ENCODE data around the gene ARIH1.
"Not testable (repeated sequence)": the region's sequence is repeated elsewhere in the genome, so short reads cannot be mapped to it uniquely, and the experiment has no call there.

Gene ARIH1, protein sequence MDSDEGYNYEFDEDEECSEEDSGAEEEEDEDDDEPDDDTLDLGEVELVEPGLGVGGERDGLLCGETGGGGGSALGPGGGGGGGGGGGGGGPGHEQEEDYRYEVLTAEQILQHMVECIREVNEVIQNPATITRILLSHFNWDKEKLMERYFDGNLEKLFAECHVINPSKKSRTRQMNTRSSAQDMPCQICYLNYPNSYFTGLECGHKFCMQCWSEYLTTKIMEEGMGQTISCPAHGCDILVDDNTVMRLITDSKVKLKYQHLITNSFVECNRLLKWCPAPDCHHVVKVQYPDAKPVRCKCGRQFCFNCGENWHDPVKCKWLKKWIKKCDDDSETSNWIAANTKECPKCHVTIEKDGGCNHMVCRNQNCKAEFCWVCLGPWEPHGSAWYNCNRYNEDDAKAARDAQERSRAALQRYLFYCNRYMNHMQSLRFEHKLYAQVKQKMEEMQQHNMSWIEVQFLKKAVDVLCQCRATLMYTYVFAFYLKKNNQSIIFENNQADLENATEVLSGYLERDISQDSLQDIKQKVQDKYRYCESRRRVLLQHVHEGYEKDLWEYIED

DNA sequence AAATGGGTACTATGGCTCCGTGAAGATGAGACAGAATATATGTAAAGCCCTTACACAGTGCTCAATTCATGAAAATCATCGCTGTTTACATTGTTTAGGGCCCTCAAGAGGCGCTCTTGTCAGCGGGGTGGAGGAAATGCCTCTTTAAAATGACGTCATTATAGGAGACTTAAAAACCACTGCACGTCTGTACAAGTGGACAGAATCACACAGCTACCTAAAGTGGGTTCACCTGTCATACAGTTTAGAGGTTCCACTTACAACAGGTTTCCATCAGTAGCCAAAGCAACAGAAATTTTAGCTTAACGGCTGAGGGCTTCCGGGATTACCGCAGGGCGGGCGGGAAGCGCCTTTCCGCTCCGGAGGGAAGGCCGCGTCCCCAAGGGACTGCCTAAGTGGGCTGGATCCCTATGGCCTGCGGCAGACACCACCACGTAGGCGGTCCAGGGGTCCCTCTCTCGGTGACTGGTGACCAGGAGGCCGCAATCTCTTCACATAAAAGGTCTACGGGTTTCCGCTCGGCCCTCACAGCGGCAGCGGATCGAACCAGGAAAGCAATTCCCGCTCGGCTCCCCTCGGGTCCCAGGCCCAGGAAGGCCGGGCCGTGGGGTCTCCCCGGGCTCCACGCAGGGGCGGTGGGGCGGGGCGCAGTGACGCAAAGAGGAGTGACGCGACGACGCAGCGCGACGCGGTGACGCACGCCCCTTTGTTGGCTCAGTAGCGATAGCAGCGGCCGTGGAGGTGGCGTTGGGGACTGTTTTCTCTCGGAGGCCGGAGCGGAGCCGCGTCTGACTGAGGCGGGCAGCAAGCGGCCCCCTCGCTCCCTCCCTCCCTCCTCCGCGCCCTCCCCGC, at the start of gene ARIH1:
ARIH1 (plus strand) TSS at position 717 of the 852 bp plus-strand sequence. CDS start 310 bp downstream, outside the sequence.
- peak; percentile 91 to 95 for DNase-seq

DNA sequence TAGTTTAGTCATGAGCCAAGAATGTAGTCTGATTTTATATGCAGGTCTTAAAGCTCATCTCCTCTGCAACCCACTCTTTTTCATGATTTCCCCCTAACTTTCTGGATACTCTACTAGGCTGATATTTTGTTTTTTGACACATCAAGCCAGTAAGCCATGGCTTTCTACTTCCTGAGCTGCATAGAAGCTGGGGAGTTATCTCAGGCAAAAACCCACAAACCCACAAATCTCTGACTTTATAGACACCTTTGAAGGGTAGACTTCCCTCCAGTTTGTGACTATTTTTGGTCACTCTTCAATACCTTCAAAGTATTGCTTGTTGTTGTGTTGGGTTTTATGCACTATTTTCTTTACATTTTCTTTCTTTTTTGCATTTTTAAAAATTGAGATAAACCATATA, 47.4 kb upstream of the ARIH1 start:
- DNase-seq, result no peak

DNA sequence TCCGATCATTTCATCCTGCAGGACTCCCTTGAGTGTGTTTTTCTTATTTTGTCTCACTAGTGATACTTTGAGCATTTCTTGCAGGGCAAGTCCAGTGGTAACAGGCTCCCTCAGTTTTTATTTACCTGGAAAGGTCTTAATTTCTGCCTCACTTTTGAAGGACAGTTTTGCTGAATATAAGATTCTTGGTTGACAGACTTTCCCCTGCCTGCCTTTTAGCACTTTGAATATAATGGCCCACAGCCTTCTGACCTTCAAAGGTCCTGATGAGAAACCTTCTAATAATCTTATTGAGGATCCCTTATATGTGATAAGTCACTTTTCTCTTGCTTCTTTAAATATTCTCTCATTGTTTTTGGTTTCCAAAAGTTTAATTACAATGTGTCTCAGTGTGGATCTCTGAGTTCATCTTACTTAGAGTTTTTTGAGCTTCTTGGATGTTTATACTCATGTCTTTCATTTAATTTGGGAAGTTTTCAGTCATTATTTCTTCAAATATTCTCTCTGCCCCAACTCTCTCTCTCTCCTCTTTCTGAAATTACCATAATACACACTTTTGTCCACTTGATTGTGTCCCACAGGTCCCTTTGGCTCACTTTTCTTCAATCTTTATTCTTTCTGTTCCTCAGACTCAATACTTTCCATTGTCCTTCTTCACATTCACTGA, 36.3 kb upstream of the ARIH1 start:
- DNase-seq, result no peak

DNA sequence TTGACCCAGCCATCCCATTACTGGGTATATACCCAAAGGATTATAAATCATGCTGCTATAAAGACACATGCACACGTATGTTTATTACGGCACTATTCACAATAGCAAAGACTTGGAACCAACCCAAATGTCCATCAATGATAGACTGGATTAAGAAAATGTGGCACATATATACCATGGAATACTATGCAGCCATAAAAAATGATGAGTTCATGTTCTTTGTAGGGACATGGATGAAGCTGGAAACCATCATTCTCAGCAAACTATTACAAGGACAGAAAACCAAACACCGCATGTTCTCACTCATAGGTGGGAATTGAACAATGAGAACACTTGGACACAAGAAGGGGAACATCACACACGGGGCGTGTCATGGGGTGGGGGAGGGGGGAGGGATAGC, 31.3 kb upstream of the ARIH1 start:
- not testable (repeated sequence) for DNase-seq

DNA sequence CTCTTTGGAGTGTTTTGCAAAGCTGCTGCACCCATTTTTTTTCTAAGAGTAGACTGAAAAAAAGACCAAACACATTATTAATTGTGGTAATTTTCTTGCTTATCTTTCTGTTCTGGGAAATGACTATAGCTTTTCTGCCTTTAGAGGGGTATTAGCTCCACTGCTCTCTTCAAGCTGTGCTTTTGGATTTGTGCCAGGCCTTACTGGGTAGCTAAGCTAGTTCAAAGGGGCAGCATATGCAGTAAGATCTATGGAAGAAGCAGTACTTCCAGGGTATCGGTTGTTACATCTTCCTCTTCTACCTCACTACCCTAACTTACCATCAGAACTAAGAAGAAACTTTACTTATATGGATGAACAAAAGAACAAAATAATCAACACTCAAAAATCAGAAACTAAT, 28.7 kb upstream of the ARIH1 start:
- DNase-seq, result peak in 1 of 2 experiments; percentile 44

DNA sequence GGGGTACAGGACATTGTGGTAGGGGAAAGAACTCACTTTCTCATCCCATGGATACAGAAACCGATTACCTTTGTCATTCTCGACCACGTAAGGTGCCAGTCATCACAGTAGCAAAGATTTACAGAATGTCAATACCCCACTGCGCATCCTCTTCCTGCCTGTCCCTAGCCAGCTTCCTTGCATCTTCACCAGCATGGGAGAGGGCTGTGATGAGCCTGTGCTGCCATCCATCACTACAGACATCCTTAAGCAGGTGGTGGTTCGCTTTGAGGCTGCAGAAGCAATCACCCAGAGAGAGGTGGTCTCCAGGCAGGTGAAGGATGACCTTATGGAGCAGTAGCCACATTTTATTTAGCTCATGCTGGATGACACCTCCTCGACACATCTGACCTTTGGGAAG, 23.3 kb upstream of the ARIH1 start:
- no peak for DNase-seq

DNA sequence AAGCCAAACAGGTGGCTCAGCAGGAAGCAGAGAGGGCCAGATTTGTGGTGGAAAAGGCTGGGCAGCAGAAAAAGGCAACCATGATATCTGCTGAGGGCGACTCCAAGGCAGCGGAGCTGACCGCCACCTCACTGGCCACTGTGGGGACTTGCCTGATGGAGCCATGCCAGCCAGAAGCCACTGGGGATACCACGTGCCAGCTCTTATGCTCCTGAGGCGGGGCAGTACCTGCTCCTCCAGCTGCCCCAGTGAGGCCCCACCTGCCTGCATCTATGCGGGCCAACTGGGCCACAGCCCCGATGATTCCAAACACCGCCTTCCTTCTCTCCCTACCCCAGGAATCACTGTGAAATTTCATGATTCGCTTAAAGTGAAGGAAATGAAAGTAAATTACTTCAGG, 22.9 kb upstream of the ARIH1 start:
- no peak for DNase-seq

DNA sequence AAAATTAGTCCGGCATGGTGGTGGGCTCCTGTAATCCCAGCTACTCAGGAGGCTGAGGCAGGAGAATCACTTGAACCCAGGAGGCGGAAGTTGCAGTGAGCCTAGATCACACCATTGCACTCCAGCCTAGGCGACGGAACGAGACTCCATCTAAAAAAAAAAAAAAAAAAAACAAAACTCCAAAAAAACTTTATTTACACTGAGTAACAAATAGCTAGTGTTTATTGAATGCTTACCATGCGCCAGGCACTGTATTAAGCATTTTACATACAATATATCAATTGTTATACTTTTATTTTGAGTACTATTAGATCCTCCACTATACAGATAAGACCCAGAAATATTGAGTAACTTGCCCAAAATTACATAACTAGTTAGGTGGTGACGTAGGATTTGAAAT, 17.4 kb upstream of the ARIH1 start:
- no peak for DNase-seq

DNA sequence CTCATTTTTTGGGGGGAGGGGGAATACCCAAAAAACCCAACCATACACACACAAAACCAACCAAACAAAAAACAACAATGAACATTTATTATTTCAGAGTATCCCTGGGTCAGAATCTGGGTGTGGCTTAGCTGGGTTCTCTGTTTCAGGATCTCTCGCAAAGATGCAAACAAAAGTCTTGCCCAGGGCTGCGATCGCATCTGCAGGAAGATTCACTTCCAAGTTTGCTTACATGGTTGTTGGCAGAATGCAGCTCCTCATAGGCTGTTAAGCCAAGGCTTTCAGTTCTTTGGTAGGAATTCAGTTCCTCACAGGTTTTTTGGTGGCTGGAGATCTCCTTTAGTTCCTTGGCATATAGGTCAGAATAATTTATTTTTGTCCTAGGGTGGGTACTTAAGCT, 13.7 kb upstream of the ARIH1 start:
- DNase-seq, result no peak

DNA sequence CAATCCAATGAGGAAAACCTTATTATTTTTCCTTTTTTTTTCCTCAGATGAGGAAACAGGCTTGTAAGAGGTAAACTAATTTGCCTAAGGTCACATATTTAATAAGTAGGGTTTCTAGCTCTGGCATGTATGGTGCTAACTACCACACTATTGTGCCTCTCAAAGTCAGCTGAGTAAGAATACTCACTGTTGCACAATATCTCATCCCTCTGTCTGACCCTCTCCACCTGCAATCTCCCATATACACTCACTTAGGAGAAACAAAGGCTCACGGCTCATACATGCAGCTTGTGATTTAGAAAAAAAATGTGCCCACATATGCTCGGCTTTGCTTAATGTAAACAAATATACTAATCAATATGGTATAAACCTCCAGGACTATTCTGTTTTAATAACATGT, 10.4 kb upstream of the ARIH1 start:
- DNase-seq, result no peak

DNA sequence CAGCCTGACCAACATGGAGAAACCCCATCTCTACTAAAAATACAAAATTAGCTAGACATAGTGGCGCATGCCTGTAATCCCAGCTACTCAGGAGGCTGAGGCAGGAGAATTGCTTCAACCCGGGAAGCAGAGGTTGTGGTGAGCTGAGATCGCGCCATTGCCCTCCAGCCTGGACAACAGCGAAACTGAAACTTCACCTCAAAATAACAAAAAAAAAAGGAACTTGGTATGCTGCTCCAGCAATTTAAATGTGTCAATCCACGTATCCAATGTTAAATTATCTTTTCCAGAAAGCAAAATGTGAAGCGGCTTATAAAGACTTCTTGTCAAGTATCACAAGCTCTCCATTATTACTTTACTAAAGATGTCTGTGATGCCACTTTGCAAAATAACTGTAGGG, 9.9 kb upstream of the ARIH1 start:
- no peak for DNase-seq

DNA sequence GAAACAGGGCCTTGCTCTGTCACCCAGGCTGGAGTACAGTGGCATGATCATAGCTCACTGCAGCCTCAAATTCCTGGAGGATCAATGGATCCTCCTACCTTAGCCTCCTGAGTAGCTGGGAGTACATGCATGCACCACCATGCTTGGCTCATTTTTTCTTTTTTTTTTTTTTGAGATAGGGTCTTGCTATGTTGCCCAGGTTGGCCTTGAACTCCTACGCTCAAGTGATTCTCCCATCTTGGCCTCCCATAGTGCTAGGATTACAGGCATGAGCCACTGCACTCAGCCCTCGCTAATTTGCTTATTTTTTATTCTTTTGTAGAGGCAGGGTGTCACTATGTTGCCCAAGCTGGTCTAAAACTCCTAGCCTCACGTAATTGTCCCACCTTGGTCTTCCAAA, 6.0 kb upstream of the ARIH1 start:
- DNase-seq, result no peak

DNA sequence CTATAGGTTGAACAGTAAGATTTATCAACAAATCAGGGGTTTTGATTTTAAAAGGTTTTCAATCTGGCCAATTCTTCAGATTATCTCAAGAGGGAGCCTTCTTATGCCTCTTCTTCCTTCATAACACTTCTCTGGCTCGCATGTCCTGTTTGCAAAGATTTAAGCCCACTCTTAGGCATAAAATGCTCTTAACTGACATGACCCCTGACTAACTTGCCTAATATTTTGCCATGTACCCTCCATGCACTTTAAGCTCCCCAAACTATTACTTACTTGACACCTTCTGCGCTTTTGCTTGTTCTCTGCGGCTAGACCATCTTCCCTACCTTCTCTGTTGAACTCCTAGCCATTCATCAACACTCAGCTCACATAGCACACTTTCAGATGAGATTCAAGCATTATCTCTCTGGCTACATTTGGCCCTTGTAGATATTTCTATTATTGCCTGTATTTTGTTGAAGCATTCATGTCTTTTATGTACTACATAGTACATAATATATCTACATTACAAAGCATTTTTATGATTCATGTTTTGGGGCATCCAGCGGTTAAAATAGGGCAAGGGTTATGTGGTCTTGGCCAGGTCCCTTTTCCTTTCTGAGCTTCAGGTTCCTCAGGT, 1.0 kb upstream of the ARIH1 start:
- peak in 1 of 2 experiments; percentile 10 for DNase-seq

DNA sequence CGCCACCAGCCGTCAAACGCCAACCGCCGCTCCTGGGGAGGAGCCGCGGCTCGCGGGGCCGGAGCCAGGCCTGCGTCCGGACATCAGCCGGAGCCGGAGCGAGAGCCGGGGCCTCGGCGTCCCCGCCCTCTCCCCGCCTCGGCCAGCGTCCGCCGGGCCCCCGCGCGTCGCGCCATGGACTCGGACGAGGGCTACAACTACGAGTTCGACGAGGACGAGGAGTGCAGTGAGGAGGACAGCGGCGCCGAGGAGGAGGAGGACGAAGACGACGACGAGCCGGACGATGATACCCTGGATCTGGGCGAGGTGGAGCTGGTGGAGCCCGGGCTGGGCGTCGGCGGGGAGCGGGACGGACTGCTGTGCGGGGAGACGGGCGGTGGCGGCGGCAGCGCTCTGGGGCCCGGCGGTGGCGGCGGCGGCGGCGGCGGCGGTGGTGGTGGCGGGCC, 359 bp downstream of the ARIH1 start:
- no peak for DNase-seq

DNA sequence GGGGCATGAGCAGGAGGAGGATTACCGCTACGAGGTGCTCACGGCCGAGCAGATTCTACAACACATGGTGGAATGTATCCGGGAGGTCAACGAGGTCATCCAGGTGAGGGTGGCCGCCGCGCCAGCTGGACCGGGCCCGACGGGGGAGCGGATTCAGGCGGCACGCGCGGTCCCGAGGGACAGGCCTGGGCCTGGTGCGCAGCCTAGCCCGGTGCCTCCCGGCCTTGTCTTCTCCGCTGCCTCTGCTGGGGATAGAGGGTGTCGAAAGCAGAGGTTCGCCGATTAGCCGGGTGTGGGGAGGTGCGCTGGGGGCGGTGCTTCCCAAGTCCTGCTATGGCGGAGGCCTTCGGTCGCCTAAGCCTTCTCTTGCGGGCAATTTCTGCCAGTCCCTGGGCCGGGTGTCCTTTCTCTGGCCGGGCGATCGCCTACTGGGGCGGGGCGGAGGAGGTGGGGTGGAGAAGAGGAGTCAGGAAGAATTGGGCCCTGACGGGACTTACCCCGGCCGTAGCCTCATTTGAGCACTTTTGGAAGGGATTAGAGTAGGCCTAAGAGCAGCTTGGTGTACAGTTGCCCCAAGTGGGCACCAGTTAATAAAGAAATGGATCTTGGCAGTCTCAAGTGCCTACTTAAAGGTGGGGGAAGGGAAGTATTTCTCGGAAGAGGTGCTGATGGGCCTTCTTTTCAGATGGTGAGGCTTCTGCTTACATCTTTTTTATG, 940 bp downstream of the ARIH1 start:
- DNase-seq, result peak; percentile 51 to 52

DNA sequence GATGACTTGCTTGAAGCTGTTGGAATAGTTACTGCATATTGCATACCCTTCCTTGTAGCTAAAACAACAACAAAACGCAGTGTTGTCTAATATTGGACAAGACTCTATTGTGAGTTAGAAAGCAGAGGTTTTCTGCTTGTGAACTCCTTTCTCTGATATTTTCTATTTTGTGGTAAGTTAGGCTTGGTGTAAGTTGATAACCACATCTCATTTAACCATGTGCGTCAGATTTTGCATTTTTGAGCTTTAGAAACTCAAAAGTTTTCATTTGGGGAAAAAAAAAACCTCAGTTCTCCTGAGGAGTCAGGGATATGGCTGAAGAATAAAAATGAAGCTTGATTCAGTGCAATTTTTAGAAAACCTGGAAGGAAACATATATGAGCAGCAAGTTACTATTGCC, 1.5 kb downstream of the ARIH1 start:
- DNase-seq, result no peak

DNA sequence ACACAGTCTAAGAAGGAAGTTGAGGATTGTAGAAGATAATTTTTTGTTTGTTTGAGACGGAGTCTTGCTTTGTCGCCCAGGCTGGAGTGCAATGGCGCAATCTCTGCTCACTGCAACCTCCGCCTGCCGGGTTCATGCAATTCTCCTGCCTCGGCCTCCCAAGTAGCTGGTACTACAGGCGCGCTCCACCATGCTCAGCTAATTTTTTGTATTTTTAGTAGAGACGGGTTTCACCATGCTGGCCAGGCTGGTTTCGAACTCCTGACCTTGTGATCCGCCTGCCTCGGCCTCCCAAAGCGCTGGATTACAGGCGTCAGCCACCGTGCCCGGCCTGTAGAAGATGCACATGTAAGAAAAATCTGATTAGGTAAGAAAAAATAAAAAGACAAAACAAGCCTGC, 2.2 kb downstream of the ARIH1 start:
- not testable (repeated sequence) for DNase-seq

DNA sequence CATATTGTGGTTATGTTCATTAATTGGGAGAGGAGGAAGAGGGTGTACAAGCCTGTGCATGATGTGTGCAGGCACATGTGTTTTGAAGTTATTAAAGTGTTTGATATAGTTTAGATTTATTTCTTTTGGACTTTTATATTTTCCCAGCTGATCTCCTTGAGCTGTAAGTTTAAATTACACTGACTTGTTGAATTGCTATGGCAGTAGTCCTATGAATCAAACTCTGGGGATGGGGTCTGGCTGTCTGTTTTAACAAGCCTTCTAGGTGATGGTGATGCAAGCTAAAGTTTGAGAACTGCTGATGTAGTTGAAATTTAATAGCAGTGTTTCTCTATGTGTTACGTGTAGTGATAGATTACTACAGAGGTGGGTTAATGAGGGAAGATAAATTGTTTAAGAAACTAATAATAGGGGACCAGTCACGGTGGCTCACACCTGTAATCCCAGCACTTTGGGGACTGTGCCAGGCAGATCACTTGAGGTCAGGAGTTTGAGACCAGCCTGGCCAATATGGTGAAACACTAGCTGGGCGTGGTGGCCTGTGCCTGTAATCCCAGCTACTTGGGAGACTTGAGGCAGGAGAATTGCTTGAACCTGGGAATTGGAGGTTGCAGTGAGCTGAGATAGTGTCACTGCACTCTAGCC, 7.0 kb downstream of the ARIH1 start:
- no peak for DNase-seq

DNA sequence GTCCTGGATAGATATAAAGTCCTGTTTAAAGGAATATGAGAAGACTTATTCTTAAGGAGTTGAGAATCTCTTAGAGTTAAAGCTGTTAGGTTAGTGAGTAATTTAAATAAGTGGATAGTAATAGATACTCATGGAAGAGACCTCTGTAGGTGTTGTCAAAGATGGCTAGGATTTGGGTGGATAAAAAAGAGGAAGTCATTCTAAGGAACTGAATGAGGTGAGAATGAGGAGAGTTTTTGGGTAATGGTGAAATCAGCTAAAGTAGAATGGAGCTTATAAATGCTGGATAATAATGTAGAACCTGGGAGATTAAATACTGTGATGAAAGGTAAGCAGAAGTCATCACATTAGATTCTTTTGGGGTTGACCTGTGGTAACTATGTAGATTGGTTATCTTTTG, 8.1 kb downstream of the ARIH1 start:
- no peak for DNase-seq

DNA sequence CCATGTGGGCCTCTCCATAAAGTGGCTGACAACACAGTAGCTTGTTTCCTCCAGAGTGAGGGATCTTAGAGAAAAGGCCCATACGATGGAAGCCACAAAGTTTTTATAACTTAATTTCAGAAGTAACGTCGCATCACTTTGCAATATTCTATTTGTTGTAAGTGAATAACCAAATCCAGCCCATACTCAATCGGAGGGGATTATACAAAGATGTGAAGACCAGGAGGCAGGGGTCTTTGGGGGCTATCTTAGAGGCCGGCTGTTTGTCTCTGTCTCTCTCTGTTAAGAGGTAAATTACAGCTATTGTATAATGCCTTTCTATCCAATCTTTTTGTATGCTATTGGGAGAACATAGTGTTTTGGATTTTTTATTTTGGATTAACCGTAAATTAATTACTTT, 9.1 kb downstream of the ARIH1 start:
- no peak for DNase-seq

DNA sequence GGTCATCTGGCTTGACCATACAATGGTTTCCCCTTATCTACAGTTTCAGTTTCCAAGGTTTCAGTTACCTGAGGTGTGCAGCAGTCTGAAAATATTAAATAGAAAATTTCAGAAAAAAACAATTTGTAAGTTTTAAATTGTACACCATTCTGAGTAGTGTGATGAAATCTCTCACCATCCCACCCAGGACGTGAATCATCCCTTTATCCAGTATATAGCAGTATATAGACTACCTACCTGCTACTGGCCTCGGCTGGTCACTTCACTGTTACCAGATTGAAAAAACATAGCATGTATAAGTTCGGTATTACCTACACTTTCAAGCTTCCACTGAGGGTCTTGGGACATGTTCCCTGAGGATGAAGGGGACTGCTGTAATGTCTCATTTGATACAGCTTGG, 12.0 kb downstream of the ARIH1 start:
- no peak for DNase-seq
